Measurements from ENCODE around the gene GSX1. TPM values are rescaled to one million over a fixed set of nuclear protein-coding genes. Genes with fewer than 3 reads are reported as not detected.

The GSX1 gene
- polyA plus RNA-seq, 1 of the 3 experiments (the other 2 are of a cell fraction) = not detected

DNA sequence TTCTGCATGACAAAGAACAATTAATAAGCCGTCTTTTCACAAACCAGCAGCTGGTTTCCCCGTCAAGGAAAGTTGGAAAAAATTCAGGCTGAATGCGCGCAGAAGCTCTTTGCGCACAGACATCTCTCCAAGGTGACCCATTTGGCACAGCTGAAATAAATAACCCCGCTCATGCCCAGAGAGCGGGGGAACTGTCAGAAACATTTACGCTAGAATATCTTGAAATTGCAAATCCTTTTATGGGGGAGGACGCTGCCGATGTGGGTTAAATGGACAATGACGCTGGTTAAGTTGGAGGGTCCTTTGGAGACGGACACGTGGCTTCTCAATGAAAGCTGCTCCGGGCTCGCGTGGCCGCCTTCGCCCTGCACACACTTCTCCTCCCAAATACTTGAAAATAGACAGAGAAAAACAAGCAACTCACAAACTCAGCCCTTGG lies 30.6 kb downstream of the GSX1 start:
- H3K9ac ChIP-seq = no peak overlapping the region
- H4K20me1 ChIP-seq (ENCODE audit: insufficient read depth) = no peaks in the 10 kb centered on the region
- H3K79me2 ChIP-seq (ENCODE audit: insufficient read depth) = no peaks in the 10 kb centered on the region
- no peaks in the 10 kb centered on the region; a peak in 1 of 4 replicates for H3K4me1 ChIP-seq (ENCODE audit: control insufficient read depth in 1 of 2, insufficient read depth in 2 of 2, low read depth in 1 of 2, low read length in 1 of 2)
- H3K9me3 ChIP-seq = no peaks in the 10 kb centered on the region
- no peak for TF ChIP-seq SIN3A (IDR thresholded peaks at IDR 0.05; ENCODE audit: borderline replicate concordance, low read depth, low read length)
- TF ChIP-seq RFX5 (IDR thresholded peaks at IDR 0.05; ENCODE audit: low read length) = no peak
- TF ChIP-seq GABPA (IDR thresholded peaks at IDR 0.05; ENCODE audit: low read depth) = no peak
- TF ChIP-seq YY1 (IDR thresholded peaks at IDR 0.05; ENCODE audit: low read depth) = no peak
- TF ChIP-seq, protein P1, sequence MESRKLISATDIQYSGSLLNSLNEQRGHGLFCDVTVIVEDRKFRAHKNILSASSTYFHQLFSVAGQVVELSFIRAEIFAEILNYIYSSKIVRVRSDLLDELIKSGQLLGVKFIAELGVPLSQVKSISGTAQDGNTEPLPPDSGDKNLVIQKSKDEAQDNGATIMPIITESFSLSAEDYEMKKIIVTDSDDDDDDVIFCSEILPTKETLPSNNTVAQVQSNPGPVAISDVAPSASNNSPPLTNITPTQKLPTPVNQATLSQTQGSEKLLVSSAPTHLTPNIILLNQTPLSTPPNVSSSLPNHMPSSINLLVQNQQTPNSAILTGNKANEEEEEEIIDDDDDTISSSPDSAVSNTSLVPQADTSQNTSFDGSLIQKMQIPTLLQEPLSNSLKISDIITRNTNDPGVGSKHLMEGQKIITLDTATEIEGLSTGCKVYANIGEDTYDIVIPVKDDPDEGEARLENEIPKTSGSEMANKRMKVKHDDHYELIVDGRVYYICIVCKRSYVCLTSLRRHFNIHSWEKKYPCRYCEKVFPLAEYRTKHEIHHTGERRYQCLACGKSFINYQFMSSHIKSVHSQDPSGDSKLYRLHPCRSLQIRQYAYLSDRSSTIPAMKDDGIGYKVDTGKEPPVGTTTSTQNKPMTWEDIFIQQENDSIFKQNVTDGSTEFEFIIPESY (IDR thresholded peaks at IDR 0.05; ENCODE audit: borderline replicate concordance, low read depth) = no peak
- TF ChIP-seq, protein P2, sequence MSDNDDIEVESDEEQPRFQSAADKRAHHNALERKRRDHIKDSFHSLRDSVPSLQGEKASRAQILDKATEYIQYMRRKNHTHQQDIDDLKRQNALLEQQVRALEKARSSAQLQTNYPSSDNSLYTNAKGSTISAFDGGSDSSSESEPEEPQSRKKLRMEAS (IDR thresholded peaks at IDR 0.05; ENCODE audit: low read depth) = no peak
- no peak for TF ChIP-seq ELF1 (IDR thresholded peaks at IDR 0.05)
- TF ChIP-seq, protein P3, sequence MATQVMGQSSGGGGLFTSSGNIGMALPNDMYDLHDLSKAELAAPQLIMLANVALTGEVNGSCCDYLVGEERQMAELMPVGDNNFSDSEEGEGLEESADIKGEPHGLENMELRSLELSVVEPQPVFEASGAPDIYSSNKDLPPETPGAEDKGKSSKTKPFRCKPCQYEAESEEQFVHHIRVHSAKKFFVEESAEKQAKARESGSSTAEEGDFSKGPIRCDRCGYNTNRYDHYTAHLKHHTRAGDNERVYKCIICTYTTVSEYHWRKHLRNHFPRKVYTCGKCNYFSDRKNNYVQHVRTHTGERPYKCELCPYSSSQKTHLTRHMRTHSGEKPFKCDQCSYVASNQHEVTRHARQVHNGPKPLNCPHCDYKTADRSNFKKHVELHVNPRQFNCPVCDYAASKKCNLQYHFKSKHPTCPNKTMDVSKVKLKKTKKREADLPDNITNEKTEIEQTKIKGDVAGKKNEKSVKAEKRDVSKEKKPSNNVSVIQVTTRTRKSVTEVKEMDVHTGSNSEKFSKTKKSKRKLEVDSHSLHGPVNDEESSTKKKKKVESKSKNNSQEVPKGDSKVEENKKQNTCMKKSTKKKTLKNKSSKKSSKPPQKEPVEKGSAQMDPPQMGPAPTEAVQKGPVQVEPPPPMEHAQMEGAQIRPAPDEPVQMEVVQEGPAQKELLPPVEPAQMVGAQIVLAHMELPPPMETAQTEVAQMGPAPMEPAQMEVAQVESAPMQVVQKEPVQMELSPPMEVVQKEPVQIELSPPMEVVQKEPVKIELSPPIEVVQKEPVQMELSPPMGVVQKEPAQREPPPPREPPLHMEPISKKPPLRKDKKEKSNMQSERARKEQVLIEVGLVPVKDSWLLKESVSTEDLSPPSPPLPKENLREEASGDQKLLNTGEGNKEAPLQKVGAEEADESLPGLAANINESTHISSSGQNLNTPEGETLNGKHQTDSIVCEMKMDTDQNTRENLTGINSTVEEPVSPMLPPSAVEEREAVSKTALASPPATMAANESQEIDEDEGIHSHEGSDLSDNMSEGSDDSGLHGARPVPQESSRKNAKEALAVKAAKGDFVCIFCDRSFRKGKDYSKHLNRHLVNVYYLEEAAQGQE (IDR thresholded peaks at IDR 0.05; ENCODE audit: low read depth, low read length) = no peak
- TF ChIP-seq, protein P4, sequence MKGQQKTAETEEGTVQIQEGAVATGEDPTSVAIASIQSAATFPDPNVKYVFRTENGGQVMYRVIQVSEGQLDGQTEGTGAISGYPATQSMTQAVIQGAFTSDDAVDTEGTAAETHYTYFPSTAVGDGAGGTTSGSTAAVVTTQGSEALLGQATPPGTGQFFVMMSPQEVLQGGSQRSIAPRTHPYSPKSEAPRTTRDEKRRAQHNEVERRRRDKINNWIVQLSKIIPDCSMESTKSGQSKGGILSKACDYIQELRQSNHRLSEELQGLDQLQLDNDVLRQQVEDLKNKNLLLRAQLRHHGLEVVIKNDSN (IDR thresholded peaks at IDR 0.05; ENCODE audit: borderline replicate concordance, low read depth) = no peak
- TF ChIP-seq RAD21 (IDR thresholded peaks at IDR 0.05; ENCODE audit: low read length) = no peak
- TF ChIP-seq JUND (IDR thresholded peaks at IDR 0.05) = no peak
- TF ChIP-seq GATA2 (CRISPR knock-in tag; IDR thresholded peaks at IDR 0.05) = no peak
- TF ChIP-seq MXI1 (IDR thresholded peaks at IDR 0.05; ENCODE audit: low read depth, low read length) = no peak
- no peak for TF ChIP-seq TEAD4 (IDR thresholded peaks at IDR 0.05; ENCODE audit: borderline replicate concordance, insufficient read depth)
- TF ChIP-seq SMC3 (IDR thresholded peaks at IDR 0.05; ENCODE audit: low read depth, low read length) = no peak
- TF ChIP-seq NRF1 (IDR thresholded peaks at IDR 0.05; ENCODE audit: low read depth, low read length) = no peak
- no peak for TF ChIP-seq NFIC (IDR thresholded peaks at IDR 0.05; ENCODE audit: borderline replicate concordance)
- TF ChIP-seq RXRA (IDR thresholded peaks at IDR 0.05; ENCODE audit: borderline replicate concordance, low read depth) = no peak
- no peak for TF ChIP-seq FOXJ3 (CRISPR knock-in tag; IDR thresholded peaks at IDR 0.05)
- TF ChIP-seq TAF1 (IDR thresholded peaks at IDR 0.05; ENCODE audit: borderline replicate concordance, low read depth, low read length) = no peak
- no peak overlapping the region for H3K27ac ChIP-seq (ENCODE audit: low read depth in 2 of 2, low read length in 1 of 2)
- CTCF ChIA-PET = interaction anchor here (1.0 to 10.6 kb wide), 6 partner anchors 11 to 838 kb away, joined by 3 to 207 read pairs (median 86); no protein-coding TSS in a partner anchor
- no peak for DNase-seq
- no peaks in the 10 kb centered on the region for H3K9me2 ChIP-seq
- no peaks in the 10 kb centered on the region for H3F3A ChIP-seq (replicated peaks; ENCODE audit: insufficient read depth)
- no peak overlapping the region for H2AFZ ChIP-seq (ENCODE audit: low read depth)
- H3K4me2 ChIP-seq = no peak overlapping the region
- WGBS (ENCODE audit: low lambda C conversion rate) = 4% methylated on average over 17 of the region's 18 CpGs
- no peaks in the 10 kb centered on the region for H3K36me3 ChIP-seq (replicated peaks in 1 of 2; ENCODE audit: control insufficient read depth in 1 of 2, insufficient read depth in 2 of 2, low read length in 1 of 2)
- POLR2A ChIA-PET = no interaction called here
- no peak overlapping the region for H3K4me3 ChIP-seq (ENCODE audit: low read depth in 2 of 2, low read length in 1 of 2)
- H3K27me3 ChIP-seq (ENCODE audit: insufficient read depth) = peaks cover 31% of the 10 kb centered on the region
